HepG2 (cell line): Measurements from ENCODE around the gene HDLBP. TPM values are rescaled to one million over a fixed set of nuclear protein-coding genes. Genes with fewer than 3 reads are reported as not detected.
A peak's percentile ranks its signal among the peaks of the same experiment; 100 is the strongest.

ENCODE experiments used
- ARNTL ChIP-seq: sonication (generic); formaldehyde crosslinking; IDR thresholded peaks from 2 replicates; pipeline ENCODE4 v1.4.0; 2020; ENCODE audit warnings: mild to moderate bottlenecking, missing genetic modification reagents
- ETV6 ChIP-seq: sonication (generic); formaldehyde crosslinking; conservative IDR thresholded peaks from 2 replicates; pipeline ENCODE4 v1.4.0; 2020; ENCODE audit warnings: missing genetic modification reagents
- FOSL2 ChIP-seq: sonication (generic); formaldehyde crosslinking; IDR thresholded peaks from 2 replicates; pipeline ENCODE4 v1.4.0; 2020; ENCODE audit warnings: missing genetic modification reagents
- FOXA3 ChIP-seq: IDR thresholded peaks from 2 replicates; pipeline ENCODE4 v1.6.1; 2016; ENCODE audit warnings: missing genetic modification reagents, missing compliant biosample characterization
- GABPB1 ChIP-seq: IDR thresholded peaks from 2 replicates; pipeline ENCODE4 v1.6.1; 2016; ENCODE audit warnings: mild to moderate bottlenecking, missing genetic modification reagents, moderate library complexity, missing compliant biosample characterization
- KLF15 ChIP-seq: sonication (generic); formaldehyde crosslinking; IDR thresholded peaks from 2 replicates; pipeline ENCODE4 v1.8.1; 2023; ENCODE audit warnings: borderline replicate concordance, mild to moderate bottlenecking, inconsistent platforms, missing genetic modification reagents, mixed read lengths
- PITX1 ChIP-seq: sonication (generic); formaldehyde crosslinking; IDR thresholded peaks from 2 replicates; pipeline ENCODE4 v1.5.1; 2020; ENCODE audit warnings: mild to moderate bottlenecking, missing genetic modification reagents
- POLR2G ChIP-seq: fragments of 200-400 bp; formaldehyde crosslinking; IDR thresholded peaks from 2 replicates; pipeline ENCODE4 v1.6.1; 2018; ENCODE audit warnings: mild to moderate bottlenecking, low read depth, low read length, moderate library complexity
- RBFOX2 ChIP-seq: fragments of 200-400 bp; formaldehyde crosslinking; IDR thresholded peaks from 2 replicates; pipeline ENCODE4 v1.6.1; 2017; ENCODE audit warnings: low read depth, mild to moderate bottlenecking, low read length
- SMARCE1 ChIP-seq: fragments of 450-650 bp; IDR thresholded peaks from 2 replicates; pipeline ENCODE4 v1.6.1; 2017; ENCODE audit warnings: borderline replicate concordance
- STAT5B ChIP-seq: sonication (generic); formaldehyde crosslinking; IDR thresholded peaks from 2 replicates; pipeline ENCODE4 v1.4.0; 2020; ENCODE audit warnings: missing genetic modification reagents
- ZBTB39 ChIP-seq: sonication (generic); formaldehyde crosslinking; IDR thresholded peaks from 2 replicates; pipeline ENCODE4 v1.5.0; 2020; ENCODE audit warnings: missing genetic modification reagents
- ZKSCAN5 ChIP-seq: sonication (generic); formaldehyde crosslinking; IDR thresholded peaks from 2 replicates; pipeline ENCODE4 v1.5.1; 2020; ENCODE audit warnings: mild to moderate bottlenecking, missing genetic modification reagents
- ZNF232 ChIP-seq: sonication (generic); formaldehyde crosslinking; IDR thresholded peaks from 2 replicates; pipeline ENCODE4 v1.4.0; 2020; ENCODE audit warnings: missing genetic modification reagents, borderline replicate concordance
- ZNF329 ChIP-seq: sonication (generic); formaldehyde crosslinking; IDR thresholded peaks from 2 replicates; pipeline ENCODE4 v1.9.0; 2021; ENCODE audit warnings: low read depth, mild to moderate bottlenecking, missing genetic modification reagents
- ZNF362 ChIP-seq: sonication (generic); formaldehyde crosslinking; IDR thresholded peaks from 2 replicates; pipeline ENCODE4 v1.4.0; 2020; ENCODE audit warnings: missing genetic modification reagents, mild to moderate bottlenecking, borderline replicate concordance
- ZSCAN22 ChIP-seq: sonication (generic); formaldehyde crosslinking; IDR thresholded peaks from 2 replicates; pipeline ENCODE4 v1.4.0; 2020; ENCODE audit warnings: mild to moderate bottlenecking, missing genetic modification reagents
- polyA plus RNA-seq, 8 experiments: library from polyadenylated mRNA; depleted of rRNA in 3 of 8; stranded (reverse) in 7 of 8; unstranded in 1 of 8; fragments of >200 nt; fragmentation: Illumina TruSeq in 4 of 8; extraction: Trizol in 4 of 8; gene quantifications; 2 replicates each; pipeline versions ENCODE4 v1.2.1 to v1.2.3, GENCODE V29; 2011 to 2016; ENCODE audit warnings: low read depth in 4 of 8, missing spikeins in 1 of 8, mixed read lengths in 1 of 8; ENCODE audit not compliant: insufficient read depth in 1 of 8
- total RNA-seq, 5 experiments: library from RNA; depleted of rRNA; stranded (reverse); fragments of >200 nt; fragmentation: Illumina TruSeq; extraction: Trizol; gene quantifications; 2 replicates each; pipeline ENCODE4 v1.2.3, GENCODE V29; 2016; ENCODE audit warnings: low read depth in 1 of 5
- TF ChIP-seq, protein P1 (sequence below): sonication (generic); formaldehyde crosslinking; IDR thresholded peaks from 2 replicates; pipeline ENCODE4 v1.8.0; 2022; ENCODE audit warnings: missing genetic modification reagents, mild to moderate bottlenecking, moderate library complexity, borderline replicate concordance
- TF ChIP-seq, protein P2 (sequence below): sonication (generic); formaldehyde crosslinking; IDR thresholded peaks from 2 replicates; pipeline ENCODE4 v1.8.1; 2022; ENCODE audit warnings: mild to moderate bottlenecking, missing genetic modification reagents
- TF ChIP-seq, protein P3 (sequence below): sonication (generic); formaldehyde crosslinking; IDR thresholded peaks from 2 replicates; pipeline ENCODE4 v1.4.0; 2020; ENCODE audit warnings: missing genetic modification reagents

HDLBP gene
- total and polyA plus RNA-seq, 2 of the 13 experiments (the other 11 are each of a cell fraction or from before 2014, with no cell fraction given), result 464 to 707 TPM

GRCh38 chr2:241315093-241315878, at the start of gene HDLBP (continued):
- TF ChIP-seq ZSCAN22 (CRISPR knock-in tag), result peak; percentile 18; the same call in 1 of the 2 replicates
- TF ChIP-seq RBFOX2, result peak; percentile 100
- TF ChIP-seq, protein P1, sequence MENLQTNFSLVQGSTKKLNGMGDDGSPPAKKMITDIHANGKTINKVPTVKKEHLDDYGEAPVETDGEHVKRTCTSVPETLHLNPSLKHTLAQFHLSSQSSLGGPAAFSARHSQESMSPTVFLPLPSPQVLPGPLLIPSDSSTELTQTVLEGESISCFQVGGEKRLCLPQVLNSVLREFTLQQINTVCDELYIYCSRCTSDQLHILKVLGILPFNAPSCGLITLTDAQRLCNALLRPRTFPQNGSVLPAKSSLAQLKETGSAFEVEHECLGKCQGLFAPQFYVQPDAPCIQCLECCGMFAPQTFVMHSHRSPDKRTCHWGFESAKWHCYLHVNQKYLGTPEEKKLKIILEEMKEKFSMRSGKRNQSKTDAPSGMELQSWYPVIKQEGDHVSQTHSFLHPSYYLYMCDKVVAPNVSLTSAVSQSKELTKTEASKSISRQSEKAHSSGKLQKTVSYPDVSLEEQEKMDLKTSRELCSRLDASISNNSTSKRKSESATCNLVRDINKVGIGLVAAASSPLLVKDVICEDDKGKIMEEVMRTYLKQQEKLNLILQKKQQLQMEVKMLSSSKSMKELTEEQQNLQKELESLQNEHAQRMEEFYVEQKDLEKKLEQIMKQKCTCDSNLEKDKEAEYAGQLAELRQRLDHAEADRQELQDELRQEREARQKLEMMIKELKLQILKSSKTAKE (CRISPR knock-in tag), result peak; percentile 72; the same call in 1 of the 2 replicates
- TF ChIP-seq, protein P2, sequence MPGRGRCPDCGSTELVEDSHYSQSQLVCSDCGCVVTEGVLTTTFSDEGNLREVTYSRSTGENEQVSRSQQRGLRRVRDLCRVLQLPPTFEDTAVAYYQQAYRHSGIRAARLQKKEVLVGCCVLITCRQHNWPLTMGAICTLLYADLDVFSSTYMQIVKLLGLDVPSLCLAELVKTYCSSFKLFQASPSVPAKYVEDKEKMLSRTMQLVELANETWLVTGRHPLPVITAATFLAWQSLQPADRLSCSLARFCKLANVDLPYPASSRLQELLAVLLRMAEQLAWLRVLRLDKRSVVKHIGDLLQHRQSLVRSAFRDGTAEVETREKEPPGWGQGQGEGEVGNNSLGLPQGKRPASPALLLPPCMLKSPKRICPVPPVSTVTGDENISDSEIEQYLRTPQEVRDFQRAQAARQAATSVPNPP (CRISPR knock-in tag), result peak; percentile 96
- TF ChIP-seq SMARCE1, result no peak
- no peak for TF ChIP-seq ZNF329 (CRISPR knock-in tag)
- TF ChIP-seq KLF15 (CRISPR knock-in tag), result peak; percentile 76; the same call in 1 of the 2 replicates
- TF ChIP-seq STAT5B, result peak; percentile 42; the same call in 1 of the 2 replicates
- TF ChIP-seq, protein P3, sequence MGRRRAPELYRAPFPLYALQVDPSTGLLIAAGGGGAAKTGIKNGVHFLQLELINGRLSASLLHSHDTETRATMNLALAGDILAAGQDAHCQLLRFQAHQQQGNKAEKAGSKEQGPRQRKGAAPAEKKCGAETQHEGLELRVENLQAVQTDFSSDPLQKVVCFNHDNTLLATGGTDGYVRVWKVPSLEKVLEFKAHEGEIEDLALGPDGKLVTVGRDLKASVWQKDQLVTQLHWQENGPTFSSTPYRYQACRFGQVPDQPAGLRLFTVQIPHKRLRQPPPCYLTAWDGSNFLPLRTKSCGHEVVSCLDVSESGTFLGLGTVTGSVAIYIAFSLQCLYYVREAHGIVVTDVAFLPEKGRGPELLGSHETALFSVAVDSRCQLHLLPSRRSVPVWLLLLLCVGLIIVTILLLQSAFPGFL (CRISPR knock-in tag), result no peak
- TF ChIP-seq ARNTL (CRISPR knock-in tag), result peak; percentile 85; the same call in 1 of the 2 replicates
- TF ChIP-seq ZNF362 (CRISPR knock-in tag), result peak; percentile 47; the same call in 1 of the 2 replicates
- peak; percentile 90 for TF ChIP-seq GABPB1 (CRISPR knock-in tag)
- 0 out of 2 replicates have a peak, but pooled peaks have one; percentile 89 for TF ChIP-seq ZNF232
- no peak for TF ChIP-seq ZKSCAN5 (CRISPR knock-in tag)
- TF ChIP-seq PITX1 (CRISPR knock-in tag), result no peak
- no peak for TF ChIP-seq ZBTB39 (CRISPR knock-in tag)
- TF ChIP-seq POLR2G, result peak; percentile 96
- TF ChIP-seq ETV6, result peak; percentile 87; the same call in 1 of the 2 replicates
- TF ChIP-seq FOXA3 (CRISPR knock-in tag), result peak; percentile 45
- TF ChIP-seq FOSL2 (CRISPR knock-in tag), result peak; percentile 59
